HG03097 (cell line): ENCODE results near the gene SMARCA5.
A peak's percentile ranks its signal among the peaks of the same experiment; 100 is the strongest.

Experiments
- ATAC-seq: cut with Tn5 transposase; IDR thresholded peaks from one replicate; pipeline ENCODE4 v1.9.1; 2021; ENCODE audit not compliant: unreplicated experiment, low FRiP score

The SMARCA5 gene

GRCh38 chr4:143531788-143532491 is 18.4 kb downstream of the SMARCA5 start:
- ATAC-seq: no peak

DNA sequence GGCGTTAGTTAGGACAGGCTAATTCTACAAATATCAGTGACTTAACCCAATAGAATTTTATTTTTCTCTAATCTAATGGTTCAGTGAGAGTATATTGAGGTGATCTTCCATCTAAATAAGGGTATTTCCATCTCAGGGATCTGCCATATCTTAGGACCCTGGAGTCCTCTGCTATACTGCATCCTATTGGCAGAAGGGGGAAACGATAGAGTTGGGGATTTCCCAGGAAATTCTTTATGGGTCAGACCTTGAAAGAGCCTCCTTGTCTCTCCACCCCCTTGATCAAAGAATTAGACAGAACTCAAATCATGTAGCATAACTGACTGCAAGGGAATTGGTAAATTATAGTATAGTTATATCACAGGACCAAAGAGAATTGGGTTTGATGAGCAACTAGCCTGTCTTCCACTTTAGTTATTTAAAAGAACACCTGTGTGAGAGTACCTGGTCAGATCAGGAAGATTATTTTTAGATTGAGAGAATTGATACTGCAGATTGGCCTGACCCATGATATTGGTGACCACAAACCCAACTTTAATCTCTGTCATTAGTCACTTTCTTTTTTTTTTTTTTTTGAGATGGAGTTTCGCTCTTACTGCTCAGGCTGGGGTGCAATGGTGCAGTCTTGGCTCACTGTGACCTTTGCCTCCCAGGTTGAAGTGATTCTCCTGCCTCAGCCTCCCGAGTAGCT is 25.6 kb downstream of the SMARCA5 start:
- no peak for ATAC-seq

GRCh38 chr4:143539670-143540023 is 26.1 kb downstream of the SMARCA5 start:
- ATAC-seq: no peak

GRCh38 chr4:143549928-143550327 is 36.4 kb downstream of the SMARCA5 start:
- no peak for ATAC-seq

GRCh38 chr4:143554728-143555597 is 41.5 kb downstream of the SMARCA5 start:
- ATAC-seq: peak; percentile 34

DNA sequence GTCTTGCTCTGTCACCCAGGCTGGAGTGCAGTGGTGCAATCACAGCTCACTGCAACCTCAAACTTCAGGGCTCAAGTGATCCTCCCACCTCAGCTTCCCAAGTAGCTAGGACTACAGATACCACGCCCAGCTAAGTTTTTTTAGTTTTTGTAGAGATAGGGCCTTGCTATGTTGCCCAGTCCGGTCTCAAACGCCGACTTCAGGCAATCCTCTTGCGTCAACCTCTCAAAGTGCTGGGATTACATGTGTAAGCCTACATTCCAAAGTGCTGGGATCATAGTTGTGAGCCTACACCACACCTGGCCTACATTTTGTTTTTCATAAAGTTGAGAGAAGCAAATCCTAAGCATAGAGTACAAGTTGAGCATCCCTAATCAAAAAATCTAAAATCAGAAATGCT is 42.2 kb downstream of the SMARCA5 start:
- no peak for ATAC-seq

DNA sequence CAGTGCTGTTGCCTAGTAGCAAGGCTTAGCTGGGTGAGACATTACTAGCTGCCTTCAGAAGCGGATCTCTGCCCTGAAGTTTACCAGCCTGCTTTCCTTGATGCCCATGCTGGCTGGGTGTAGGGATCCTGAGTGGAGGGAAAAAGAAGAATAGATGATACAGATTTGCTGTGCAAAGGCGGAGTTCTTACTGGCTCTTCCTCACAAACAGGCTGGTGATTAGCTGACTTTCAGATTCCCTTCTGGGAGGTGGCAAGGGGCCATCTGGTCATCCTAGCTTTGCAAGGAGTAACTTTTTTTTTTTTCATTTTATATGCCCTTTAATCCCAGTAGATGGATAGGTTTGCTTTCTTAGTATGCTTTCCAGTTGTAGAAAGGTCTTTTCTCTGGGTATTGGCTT is 44.8 kb downstream of the SMARCA5 start:
- ATAC-seq: no peak

- peak; percentile 83 for ATAC-seq
Measured at GRCh38 chr4:143558823-143559756, 45.6 kb downstream of the SMARCA5 start.

DNA sequence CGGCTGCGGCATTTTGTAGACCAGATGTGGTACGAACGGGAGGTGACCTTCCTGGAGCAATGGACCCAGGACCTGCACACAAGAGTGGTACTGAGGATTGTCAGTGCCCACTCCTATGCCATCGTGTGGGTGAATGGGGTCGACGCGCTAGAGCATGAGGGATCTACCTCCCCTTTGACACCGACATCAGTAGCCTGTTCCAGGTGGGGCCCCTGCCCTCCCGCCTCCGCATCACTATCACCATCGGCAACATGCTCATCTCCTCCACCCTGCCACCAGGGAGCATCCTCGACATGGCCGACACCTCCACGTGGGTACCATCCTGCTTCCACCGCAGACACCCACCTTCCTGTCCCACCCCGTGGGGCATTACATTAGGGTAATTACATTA is 46.2 kb downstream of the SMARCA5 start:
- ATAC-seq: no peak

- ATAC-seq: no peak
Measured at GRCh38 chr4:143564472-143564871, 51.0 kb downstream of the SMARCA5 start.

- no peak for ATAC-seq
Measured at GRCh38 chr4:143575331-143575730, 61.8 kb downstream of the SMARCA5 start.

DNA sequence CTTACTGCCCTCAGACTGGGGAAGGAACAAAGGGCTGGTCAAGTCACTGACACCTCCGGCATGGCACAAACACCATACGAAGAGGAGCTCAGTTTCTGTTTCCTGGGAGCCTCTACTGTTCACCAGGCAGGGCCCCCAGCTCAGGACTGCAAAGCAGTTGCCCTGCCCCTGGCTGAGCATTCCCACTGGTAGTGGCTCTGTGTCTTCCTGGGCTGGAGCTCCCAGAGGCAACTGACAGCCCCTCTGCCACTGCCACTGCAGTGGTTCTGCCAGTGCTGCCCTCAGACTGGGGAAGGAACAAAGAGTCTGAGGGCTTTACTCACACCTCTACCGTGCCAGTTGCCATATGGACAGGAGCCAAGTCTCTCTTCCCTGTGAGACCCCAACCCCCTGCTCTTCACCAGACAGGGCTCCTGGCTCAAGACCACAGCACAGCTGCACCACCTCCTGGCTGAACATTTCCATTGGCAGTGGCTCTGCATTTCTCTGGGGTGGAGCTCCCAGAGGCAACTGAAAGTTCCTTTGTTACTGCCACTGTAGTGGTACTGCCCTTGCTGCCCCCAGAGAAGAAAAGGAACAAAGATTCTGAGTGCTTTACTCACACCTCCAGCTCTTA is 67.9 kb downstream of the SMARCA5 start:
- ATAC-seq: no peak

DNA sequence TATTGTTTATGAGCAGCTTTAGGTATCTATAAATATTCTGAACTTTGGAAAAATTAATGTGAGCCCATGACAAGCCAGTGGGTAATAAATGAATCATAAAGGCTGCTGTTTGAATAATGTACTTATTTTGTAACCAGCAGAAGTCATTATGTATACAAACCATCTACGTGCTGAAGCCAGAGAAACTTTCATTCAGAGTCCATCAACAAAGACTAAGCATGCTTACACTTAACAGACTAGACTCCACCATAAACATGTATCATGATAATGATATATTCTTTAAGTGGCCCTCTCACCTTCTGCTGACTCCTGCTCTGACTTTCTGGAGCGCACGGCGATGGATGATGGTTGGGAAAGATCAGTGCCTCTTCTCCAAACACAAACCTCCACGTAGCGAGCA is 72.0 kb downstream of the SMARCA5 start:
- no peak for ATAC-seq

DNA sequence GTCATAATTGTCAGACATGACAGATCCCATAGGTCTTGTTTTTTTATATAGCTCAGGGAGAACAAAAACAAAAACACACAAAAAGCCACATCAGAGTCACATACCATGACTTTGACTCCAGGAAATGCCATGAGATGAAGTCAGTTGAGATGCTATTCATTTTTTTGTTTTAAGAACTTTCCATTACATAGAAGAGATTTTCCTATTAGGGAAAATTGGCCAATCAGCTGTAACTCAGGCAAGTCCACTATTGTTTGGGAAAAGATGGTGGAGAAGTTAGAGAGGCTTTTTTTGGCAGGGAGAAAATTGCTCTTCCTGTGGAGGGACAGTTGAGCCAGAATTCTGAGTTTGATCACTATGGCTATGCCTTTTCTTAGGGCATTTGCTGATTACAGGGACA is 72.6 kb downstream of the SMARCA5 start:
- no peak for ATAC-seq

- no peak for ATAC-seq
Measured at GRCh38 chr4:143587703-143588102, 74.2 kb downstream of the SMARCA5 start.

GRCh38 chr4:143597276-143597675 is 83.8 kb downstream of the SMARCA5 start:
- ATAC-seq: no peak

DNA sequence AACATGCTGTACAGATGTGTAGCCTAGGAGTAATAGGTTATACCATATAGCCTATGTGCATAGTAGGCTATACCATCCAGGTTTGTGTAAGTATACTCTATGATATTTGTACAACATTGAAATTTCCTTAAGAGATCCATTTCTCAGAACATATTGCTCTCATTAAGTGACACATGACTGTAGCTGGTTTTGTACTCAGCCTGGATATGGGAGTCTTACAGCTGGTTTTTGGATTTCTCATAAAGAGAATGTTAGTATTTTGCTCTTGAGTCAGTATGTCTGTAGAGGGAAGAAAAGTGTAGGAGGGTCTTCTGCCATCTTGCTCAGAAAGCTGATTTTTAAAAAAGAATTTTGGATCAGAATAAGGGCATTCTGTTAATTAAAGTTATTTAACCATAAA is 85.3 kb downstream of the SMARCA5 start:
- ATAC-seq: no peak

DNA sequence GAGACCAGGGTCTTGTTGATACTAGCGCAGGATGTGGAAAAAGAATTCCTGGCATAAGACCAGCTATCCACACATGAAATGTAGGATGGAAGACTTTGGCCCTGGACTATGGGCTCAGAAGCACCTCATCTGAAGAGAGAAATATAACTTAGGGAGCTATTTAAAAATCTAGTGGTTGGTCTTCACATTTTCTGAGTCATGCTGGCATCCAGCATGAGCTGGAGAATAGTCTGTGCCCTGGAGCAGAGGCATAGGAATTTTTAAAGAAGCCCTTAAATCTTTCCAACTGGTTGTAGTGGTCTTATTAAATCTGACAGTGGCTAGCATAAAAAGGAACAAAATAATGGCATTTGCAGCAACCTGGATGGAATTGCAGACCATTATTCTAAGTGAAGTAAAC is 86.3 kb downstream of the SMARCA5 start:
- no peak for ATAC-seq

GRCh38 chr4:143606480-143606879 is 93.0 kb downstream of the SMARCA5 start:
- no peak for ATAC-seq
